Measurements from ENCODE around the gene WIPI1. TPM values are rescaled to one million over a fixed set of nuclear protein-coding genes. Genes with fewer than 3 reads are reported as not detected.

WIPI1 gene
- total RNA-seq, 1 donor from 2014 or later: 37.3 TPM

- H3K36me3 ChIP-seq: no peaks in the 10 kb centered on the region
- peaks cover 28% of the 10 kb centered on the region for H3K4me1 ChIP-seq
- no peaks in the 10 kb centered on the region for H3K9me3 ChIP-seq
- no peaks in the 10 kb centered on the region for H3K27me3 ChIP-seq
- TF ChIP-seq, protein P1, sequence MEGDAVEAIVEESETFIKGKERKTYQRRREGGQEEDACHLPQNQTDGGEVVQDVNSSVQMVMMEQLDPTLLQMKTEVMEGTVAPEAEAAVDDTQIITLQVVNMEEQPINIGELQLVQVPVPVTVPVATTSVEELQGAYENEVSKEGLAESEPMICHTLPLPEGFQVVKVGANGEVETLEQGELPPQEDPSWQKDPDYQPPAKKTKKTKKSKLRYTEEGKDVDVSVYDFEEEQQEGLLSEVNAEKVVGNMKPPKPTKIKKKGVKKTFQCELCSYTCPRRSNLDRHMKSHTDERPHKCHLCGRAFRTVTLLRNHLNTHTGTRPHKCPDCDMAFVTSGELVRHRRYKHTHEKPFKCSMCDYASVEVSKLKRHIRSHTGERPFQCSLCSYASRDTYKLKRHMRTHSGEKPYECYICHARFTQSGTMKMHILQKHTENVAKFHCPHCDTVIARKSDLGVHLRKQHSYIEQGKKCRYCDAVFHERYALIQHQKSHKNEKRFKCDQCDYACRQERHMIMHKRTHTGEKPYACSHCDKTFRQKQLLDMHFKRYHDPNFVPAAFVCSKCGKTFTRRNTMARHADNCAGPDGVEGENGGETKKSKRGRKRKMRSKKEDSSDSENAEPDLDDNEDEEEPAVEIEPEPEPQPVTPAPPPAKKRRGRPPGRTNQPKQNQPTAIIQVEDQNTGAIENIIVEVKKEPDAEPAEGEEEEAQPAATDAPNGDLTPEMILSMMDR (IDR thresholded peaks at IDR 0.05): no peak
- no peak for TF ChIP-seq POLR2A (IDR thresholded peaks at IDR 0.05)
- TF ChIP-seq POLR2AphosphoS5 (IDR thresholded peaks at IDR 0.05; ENCODE audit: insufficient read depth in 1 of 2, low read depth in 1 of 2): no peak
- H3K4me3 ChIP-seq: no peak overlapping the region
- DNase-seq (ENCODE audit: extremely low spot score in 2 of 2): no peak
- intact Hi-C loops (cut with DNase I): no loop called here
- no peak overlapping the region for H3K27ac ChIP-seq
These were observed 81.7 kb downstream of the WIPI1 start for GRCh38 chr17:68375566-68375965.

MicroRNAs encoded within 50 kb of the gene (microRNA counts, 767-probe panel; counts per million panel counts)
- 238 to 261 counts per million in 2 donors for microRNA hsa-miR-635

Small RNA genes lying within 50 kb of the gene (microRNA-seq; reads per million reads assigned to microRNA genes)
- gene MIR635 (ENCODE audit: borderline number of aligned reads, borderline replicate concordance): not detected

Small RNA genes lying within 50 kb of the gene (small RNA-seq; reads per million reads assigned to genes)
- gene MIR635: not detected

Other genes starting within 250 kb of the WIPI1 start
- gene AMZ2, start 209.5 kb downstream of the WIPI1 start, total RNA-seq: 39.8 TPM
- 2.7 TPM for gene SLC16A6, start 166.4 kb downstream of the WIPI1 start, total RNA-seq
- 8.1 TPM for gene ARSG, start 166.0 kb downstream of the WIPI1 start, total RNA-seq
- gene PRKAR1A, start 54.9 kb upstream of the WIPI1 start, total RNA-seq: 186 TPM
- gene FAM20A, start 143.9 kb upstream of the WIPI1 start, total RNA-seq: 16.2 TPM